Peyer's patch (tissue), 4 donors: ENCODE data around the gene TACC2. TPM values are rescaled to one million over a fixed set of nuclear protein-coding genes. Genes with fewer than 3 reads are reported as not detected.
A peak's percentile ranks its signal among the peaks of the same experiment; 100 is the strongest.

Source experiments
- DNase-seq, 3 donors: peaks; one replicate each; pipeline ENCODE4 v3.0.0-alpha.2; 2017 to 2019
- H3K27ac ChIP-seq, 4 donors: fragments of 200-600 bp; sonication (generic); one replicate each; pipeline ENCODE4 v1.5.1; 2016 to 2019
- H3K27me3 ChIP-seq, 2 donors: fragments of 200-600 bp; sonication (generic); one replicate each; pipeline ENCODE4 v1.5.1; 2019
- H3K36me3 ChIP-seq, 3 donors: fragments of 200-600 bp; sonication (generic); one replicate each; pipeline ENCODE4 v1.5.1; 2016 to 2019
- H3K4me1 ChIP-seq, 4 donors: fragments of 200-600 bp; sonication (generic); one replicate each; pipeline ENCODE4 v1.5.1; 2016 to 2019
- H3K4me3 ChIP-seq, 4 donors: fragments of 200-600 bp; sonication (generic); 1 replicate in 3 of 4; 2 replicates in 1 of 4; pipeline ENCODE4 v1.5.1; 2016 to 2019; ENCODE audit warnings: mild to moderate bottlenecking in 1 of 4
- H3K9me3 ChIP-seq, 4 donors: fragments of 200-600 bp; sonication (generic); one replicate each; pipeline ENCODE4 v1.5.1; 2016 to 2019; ENCODE audit warnings: mild to moderate bottlenecking in 1 of 4
- CTCF ChIP-seq, 6 experiments: fragments of 450-650 bp in 4 of 6; fragments of 200-600 bp in 2 of 6; sonication (generic) in 1 of 6; IDR thresholded peaks; one replicate each; pipeline ENCODE4 v1.5.1; 2017 to 2019; ENCODE audit warnings: antibody characterized with exemption in 6 of 6, mild to moderate bottlenecking in 3 of 6, moderate library complexity in 1 of 6
- POLR2A ChIP-seq, 2 donors: fragments of 450-650 bp; IDR thresholded peaks; one replicate each; pipeline ENCODE4 v1.5.1; 2017; ENCODE audit warnings: antibody characterized with exemption in 2 of 2, mild to moderate bottlenecking in 2 of 2, moderate library complexity in 2 of 2
- total RNA-seq, 4 donors: library from RNA; depleted of rRNA; stranded (reverse); fragments of >200 nt; gene quantifications; one replicate each; pipeline ENCODE4 v1.1.0, GENCODE V29; 2016

The TACC2 gene
- total RNA-seq, 4 donors from 2014 or later: 91.6 to 140 (median 109) TPM

- Histone ChIP-seq H3K27ac (no peak overlapping the region), H3K4me1 (peaks cover 0 to 8% (median 0%) of the 10 kb centered on the region in 4 donors), H3K4me3 (no peak overlapping the region), H3K9me3 (no peaks in the 10 kb centered on the region), H3K27me3 (no peaks in the 10 kb centered on the region), H3K36me3 (no peaks in the 10 kb centered on the region)
- no peak for DNase-seq
- TF ChIP-seq POLR2A (IDR thresholded peaks at IDR 0.05) (no peak), CTCF (IDR thresholded peaks at IDR 0.05) (no peak)
Observed at GRCh38 chr10:122082616-122083477, 93.9 kb downstream of the TACC2 start.

GRCh38 chr10:122083478-122084025, 94.6 kb downstream of the TACC2 start:
- no peaks in the 10 kb centered on the region for H3K27me3 ChIP-seq
- peaks cover 0 to 6% (median 0%) of the 10 kb centered on the region in 4 donors for H3K4me1 ChIP-seq
- H3K36me3 ChIP-seq: no peaks in the 10 kb centered on the region
- no peak overlapping the region for H3K27ac ChIP-seq
- DNase-seq: no peak
- no peaks in the 10 kb centered on the region for H3K9me3 ChIP-seq
- TF ChIP-seq POLR2A (IDR thresholded peaks at IDR 0.05) (no peak), CTCF (IDR thresholded peaks at IDR 0.05) (no peak)
- H3K4me3 ChIP-seq: no peak overlapping the region

GRCh38 chr10:122084286-122085041, 95.5 kb downstream of the TACC2 start:
- H3K9me3 ChIP-seq: no peaks in the 10 kb centered on the region
- H3K4me3 ChIP-seq: no peak overlapping the region
- TF ChIP-seq CTCF (IDR thresholded peaks at IDR 0.05) (no peak), POLR2A (IDR thresholded peaks at IDR 0.05) (no peak)
- H3K27ac ChIP-seq: no peak overlapping the region
- no peaks in the 10 kb centered on the region for H3K27me3 ChIP-seq
- H3K36me3 ChIP-seq: peaks cover 0 to 5% (median 0%) of the 10 kb centered on the region in 3 donors
- no peak for DNase-seq
- no peaks in the 10 kb centered on the region for H3K4me1 ChIP-seq

- no peaks in the 10 kb centered on the region for H3K4me1 ChIP-seq
- no peak overlapping the region for H3K27ac ChIP-seq
- H3K9me3 ChIP-seq: no peaks in the 10 kb centered on the region
- peak in 1 of 3 donors; percentile 40 for DNase-seq
- no peak overlapping the region for H3K4me3 ChIP-seq
- H3K36me3 ChIP-seq: peaks cover 0 to 9% (median 0%) of the 10 kb centered on the region in 3 donors
- TF ChIP-seq POLR2A (IDR thresholded peaks at IDR 0.05): no peak
- TF ChIP-seq CTCF (IDR thresholded peaks at IDR 0.05): no peak
- no peaks in the 10 kb centered on the region for H3K27me3 ChIP-seq
Observed at GRCh38 chr10:122085423-122085911, 96.5 kb downstream of the TACC2 start.

GRCh38 chr10:122086416-122087240, 97.7 kb downstream of the TACC2 start:
- no peak overlapping the region for H3K4me3 ChIP-seq
- no peaks in the 10 kb centered on the region for H3K9me3 ChIP-seq
- TF ChIP-seq POLR2A (IDR thresholded peaks at IDR 0.05) (no peak), CTCF (IDR thresholded peaks at IDR 0.05) (no peak)
- no peaks in the 10 kb centered on the region for H3K27me3 ChIP-seq
- peak in 1 of 3 donors; percentile 35 for DNase-seq
- no peak overlapping the region for H3K27ac ChIP-seq
- H3K4me1 ChIP-seq: no peaks in the 10 kb centered on the region
- H3K36me3 ChIP-seq: peaks cover 0 to 9% (median 0%) of the 10 kb centered on the region in 3 donors
